PC-3 (cell line): ENCODE results near the gene DRAM2.

Experiments
- EZH2 ChIP-seq: fragments of 300-600 bp; sonication (generic); IDR thresholded peaks from one replicate; pipeline ENCODE4 v1.6.1; 2017; ENCODE audit warnings: antibody characterized with exemption, mild to moderate bottlenecking, low read length; ENCODE audit not compliant: unreplicated experiment
- EZH2phosphoT487 ChIP-seq: fragments of 300-600 bp; sonication (generic); IDR thresholded peaks from 2 replicates; pipeline ENCODE4 v1.6.1; 2018; ENCODE audit warnings: mild to moderate bottlenecking, antibody characterized with exemption, low read length, borderline replicate concordance
- TF ChIP-seq, protein P1 (sequence below): fragments of 300-600 bp; sonication (generic); conservative IDR thresholded peaks from 2 replicates; pipeline ENCODE4 v1.5.1; 2017; ENCODE audit warnings: antibody characterized with exemption, low read depth, mild to moderate bottlenecking, low read length

GRCh38 chr1:111131693-111132092 lies 8.2 kb downstream of the DRAM2 start:
- TF ChIP-seq, protein P1, sequence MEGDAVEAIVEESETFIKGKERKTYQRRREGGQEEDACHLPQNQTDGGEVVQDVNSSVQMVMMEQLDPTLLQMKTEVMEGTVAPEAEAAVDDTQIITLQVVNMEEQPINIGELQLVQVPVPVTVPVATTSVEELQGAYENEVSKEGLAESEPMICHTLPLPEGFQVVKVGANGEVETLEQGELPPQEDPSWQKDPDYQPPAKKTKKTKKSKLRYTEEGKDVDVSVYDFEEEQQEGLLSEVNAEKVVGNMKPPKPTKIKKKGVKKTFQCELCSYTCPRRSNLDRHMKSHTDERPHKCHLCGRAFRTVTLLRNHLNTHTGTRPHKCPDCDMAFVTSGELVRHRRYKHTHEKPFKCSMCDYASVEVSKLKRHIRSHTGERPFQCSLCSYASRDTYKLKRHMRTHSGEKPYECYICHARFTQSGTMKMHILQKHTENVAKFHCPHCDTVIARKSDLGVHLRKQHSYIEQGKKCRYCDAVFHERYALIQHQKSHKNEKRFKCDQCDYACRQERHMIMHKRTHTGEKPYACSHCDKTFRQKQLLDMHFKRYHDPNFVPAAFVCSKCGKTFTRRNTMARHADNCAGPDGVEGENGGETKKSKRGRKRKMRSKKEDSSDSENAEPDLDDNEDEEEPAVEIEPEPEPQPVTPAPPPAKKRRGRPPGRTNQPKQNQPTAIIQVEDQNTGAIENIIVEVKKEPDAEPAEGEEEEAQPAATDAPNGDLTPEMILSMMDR, result no peak
- no peak for TF ChIP-seq EZH2
- TF ChIP-seq EZH2phosphoT487, result no peak
